GM19025 (cell line): ENCODE results near the gene PCP4.

ENCODE experiments used
- ATAC-seq: cut with Tn5 transposase; IDR thresholded peaks from one replicate; pipeline ENCODE4 v1.9.1; 2021; ENCODE audit warnings: mild to moderate bottlenecking, low read depth, moderate library complexity; ENCODE audit not compliant: unreplicated experiment

The PCP4 gene

GRCh38 chr21:39913706-39914305 lies 46.6 kb downstream of the PCP4 start:
- ATAC-seq = no peak

DNA sequence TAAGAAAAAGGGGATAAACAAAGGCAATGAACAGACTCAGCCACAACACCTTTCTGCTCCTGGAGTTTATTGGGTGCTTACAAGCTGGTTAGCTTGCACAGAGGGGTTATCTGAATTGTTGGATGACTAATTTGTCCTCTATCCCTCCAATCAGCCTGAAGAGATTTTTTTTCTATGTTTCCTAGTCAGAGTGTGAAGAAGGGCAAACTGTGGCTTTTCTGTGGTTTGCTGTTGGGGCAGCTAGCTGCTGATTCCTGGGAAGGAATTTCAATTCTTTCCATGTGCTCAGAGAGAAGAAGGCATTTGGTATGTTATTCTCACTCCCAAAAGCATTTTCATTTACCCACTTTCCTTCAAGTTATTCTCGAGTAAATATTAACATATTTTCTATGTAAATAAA lies 48.6 kb downstream of the PCP4 start:
- ATAC-seq = no peak

- no peak for ATAC-seq
These were observed 51.3 kb downstream of the PCP4 start for GRCh38 chr21:39918558-39918957.

DNA sequence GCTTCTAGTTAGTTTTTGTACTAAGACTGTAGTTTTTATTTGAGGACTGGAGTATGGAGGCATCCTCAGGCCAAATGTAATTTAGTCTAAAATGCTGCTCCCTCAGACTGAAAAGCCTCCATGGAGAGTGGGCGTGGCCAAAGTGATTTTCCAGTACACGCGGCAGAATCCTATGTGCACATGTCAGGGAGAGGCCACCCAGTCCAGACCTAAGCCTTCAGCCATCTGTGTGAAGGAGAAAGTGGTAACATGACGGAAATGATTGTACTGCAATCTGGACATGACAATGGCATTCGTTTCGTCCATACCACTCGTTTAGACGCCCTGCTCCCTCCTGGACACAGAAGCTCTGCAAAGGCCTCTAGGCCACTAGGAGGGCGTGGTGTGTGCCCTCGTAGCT lies 56.2 kb downstream of the PCP4 start:
- ATAC-seq = no peak

DNA sequence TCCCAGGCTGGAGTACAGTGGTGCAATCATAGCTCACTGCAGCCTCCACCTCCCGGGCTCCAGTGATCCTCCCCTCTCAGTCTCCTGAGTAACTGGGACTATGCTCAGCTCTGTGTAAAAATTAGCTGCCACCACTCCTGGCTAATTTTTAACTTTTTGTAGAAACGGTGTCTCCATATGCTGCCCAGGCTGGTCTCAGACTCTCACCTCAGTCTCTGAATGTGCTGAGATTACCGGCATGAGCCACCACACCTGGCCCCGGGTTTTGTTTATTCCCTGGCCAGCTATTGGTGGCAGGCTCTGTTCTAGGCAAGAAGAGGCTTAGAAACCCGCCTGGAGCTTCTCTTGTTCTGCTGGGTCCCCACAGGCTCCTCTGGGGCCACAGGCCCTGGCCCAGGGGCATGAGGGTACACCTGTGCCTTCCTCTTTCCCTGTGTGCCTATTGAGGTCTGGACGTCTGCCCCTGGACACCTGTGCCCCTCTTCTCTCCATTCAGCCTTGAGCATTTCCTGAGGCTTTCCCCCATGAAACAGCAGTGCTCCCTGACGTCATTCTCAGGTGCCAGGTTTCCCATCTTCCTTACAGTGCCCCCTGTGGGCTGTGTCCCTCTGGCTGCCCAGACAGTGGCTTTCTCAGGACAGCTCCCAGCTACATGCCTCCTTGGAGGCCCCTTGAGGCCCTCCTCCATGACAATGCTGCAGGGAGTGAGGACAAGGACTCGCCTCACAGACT lies 57.5 kb downstream of the PCP4 start:
- no peak for ATAC-seq

DNA sequence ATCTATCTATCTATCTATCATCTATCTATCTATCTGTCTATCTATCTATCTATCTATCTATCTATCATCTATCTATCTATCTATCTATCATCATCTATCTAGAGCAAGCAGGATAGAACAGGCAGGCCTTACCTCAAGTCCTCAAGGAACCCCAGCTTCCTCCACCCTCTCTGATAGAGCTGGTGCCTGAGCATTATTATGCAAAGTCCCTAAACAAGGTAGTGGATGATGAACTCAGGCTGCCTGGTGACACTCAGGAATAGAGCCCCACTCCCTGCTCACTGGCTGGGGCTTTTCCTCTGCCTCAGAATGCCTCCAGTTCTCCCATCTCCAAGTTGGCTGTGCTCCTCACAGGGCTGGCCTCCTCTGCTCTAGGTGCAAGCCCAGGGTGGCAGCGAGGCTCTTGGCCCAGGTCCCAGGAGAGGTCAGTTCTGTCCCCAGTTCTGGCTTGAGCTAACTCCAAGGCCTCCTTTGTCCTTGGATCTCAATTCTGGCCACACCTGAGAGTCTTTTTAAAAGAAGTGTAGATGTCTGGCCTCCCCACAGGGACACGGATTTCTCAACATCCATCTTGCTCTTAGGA lies 60.2 kb downstream of the PCP4 start:
- ATAC-seq = no peak

- no peak for ATAC-seq
These were observed 65.1 kb downstream of the PCP4 start for GRCh38 chr21:39932335-39932734.

DNA sequence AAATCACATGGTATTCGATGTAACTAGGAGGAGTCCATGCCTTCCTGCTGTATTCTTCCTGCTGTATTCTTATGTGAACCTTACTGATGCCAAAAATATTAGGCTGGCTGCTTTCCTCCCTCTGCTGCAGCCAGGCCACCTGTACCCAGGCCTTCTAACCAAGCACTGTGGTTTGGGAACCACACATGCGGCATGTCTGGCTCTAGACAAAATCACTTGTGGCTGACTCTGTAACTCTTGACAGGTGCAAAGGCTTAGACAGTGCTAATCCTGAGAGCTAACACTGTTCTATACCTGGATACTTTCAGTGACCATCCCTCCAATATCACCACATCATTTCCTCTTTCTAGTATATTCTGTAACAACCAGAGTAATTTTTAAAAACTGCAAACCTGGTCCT lies 67.7 kb downstream of the PCP4 start:
- no peak for ATAC-seq

DNA sequence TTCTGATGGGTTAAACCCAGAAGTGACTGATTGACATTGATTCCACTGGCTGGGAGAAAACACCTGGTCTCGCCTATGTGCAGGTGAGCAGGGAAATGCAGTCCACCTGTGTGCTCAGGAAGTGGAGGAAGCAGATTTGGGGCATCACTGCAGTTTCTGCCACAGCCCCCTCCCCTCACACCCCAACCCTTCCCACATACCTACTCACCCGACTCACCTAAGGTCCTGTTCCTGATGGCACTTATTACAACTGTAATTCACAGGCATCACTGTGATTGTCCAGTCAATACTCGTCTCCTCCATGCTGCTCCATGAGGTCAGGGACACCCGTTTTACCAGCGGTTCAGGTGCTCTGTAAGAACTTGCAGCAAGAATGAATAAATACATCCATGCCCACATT lies 68.5 kb downstream of the PCP4 start:
- ATAC-seq = no peak

GRCh38 chr21:39938086-39938625 lies 70.9 kb downstream of the PCP4 start:
- ATAC-seq = no peak

DNA sequence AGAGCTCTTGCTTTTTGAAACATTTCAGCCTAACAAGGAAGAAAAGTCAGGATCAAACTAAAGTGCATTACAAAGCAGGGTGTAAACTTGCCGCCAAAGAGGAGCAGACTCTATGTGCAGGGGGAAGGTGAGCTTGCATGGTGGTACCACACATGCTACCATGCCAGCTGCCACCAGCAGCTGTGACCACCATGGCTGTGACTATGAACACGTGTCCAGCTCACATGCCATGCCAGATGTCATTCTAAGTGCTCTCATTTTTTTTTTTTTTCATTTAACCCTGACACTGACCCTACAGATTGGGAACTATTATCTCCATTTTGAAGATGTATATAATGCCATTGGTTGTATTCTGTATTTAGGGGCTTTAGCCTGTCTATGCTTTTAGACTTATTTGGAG lies 79.0 kb downstream of the PCP4 start:
- no peak for ATAC-seq

GRCh38 chr21:39947031-39947430 lies 79.8 kb downstream of the PCP4 start:
- ATAC-seq = no peak

DNA sequence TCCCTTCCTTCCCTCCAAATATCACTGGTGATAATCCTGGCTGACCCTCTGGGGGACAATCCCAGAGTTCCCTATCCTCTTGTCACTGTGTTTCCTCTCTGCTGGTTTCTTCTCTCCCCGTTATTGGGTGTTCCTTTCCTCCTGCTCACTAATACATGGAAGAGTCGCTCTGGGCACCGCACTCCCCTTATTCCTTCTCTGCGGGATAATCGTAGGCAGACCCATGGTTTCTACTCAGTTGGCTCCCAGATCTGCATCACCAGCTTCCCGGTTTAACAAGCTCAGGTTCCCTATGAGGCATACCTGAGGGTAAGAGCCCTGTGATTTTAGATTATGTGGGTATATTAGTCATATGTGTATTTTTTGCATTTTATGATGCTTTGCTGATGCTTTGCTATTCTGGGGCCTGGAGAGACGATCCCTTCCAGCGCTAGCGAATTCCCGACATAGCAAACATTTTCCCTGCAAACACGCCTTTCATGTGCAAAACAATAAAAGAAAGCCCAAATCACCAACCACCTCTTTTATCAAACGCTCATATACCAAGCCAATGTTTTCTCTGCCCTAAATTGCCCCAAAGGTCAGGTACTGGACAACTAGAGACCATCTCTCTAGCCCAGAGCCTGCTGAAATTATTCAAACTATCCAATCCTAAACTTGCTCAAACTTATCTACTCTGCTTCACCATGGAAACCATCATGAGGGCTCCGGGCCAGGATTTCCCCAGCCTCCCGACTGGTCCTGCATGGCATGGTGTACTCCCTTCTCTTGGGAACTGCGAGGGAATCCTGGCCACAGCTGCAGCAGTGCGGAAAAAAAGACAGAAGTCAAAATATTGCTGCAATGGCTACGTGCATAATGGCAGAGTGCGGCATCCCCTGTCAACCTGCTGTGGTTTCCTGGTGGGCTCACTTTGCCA lies 84.2 kb downstream of the PCP4 start:
- ATAC-seq = no peak

DNA sequence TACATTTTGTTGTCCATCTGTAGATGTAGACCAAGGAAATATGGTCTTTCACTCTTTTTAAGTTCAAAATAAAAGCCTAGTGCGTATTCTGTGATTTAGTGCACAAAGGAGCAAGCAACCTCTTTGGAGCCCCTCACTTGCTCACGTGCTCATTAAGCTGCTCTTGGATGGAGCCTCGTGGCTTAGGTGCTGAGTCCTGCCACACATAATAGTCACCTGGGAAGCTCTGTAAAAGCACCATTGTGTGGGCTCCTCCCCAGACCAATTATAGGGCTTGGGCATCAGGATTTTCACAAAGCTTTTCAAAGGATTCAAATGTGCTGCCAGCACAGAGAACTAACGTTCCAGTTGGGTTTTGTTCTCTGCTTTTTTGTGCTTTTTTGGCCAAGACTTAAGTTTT lies 85.0 kb downstream of the PCP4 start:
- ATAC-seq = no peak

GRCh38 chr21:39954570-39954969 lies 87.3 kb downstream of the PCP4 start:
- ATAC-seq = no peak

DNA sequence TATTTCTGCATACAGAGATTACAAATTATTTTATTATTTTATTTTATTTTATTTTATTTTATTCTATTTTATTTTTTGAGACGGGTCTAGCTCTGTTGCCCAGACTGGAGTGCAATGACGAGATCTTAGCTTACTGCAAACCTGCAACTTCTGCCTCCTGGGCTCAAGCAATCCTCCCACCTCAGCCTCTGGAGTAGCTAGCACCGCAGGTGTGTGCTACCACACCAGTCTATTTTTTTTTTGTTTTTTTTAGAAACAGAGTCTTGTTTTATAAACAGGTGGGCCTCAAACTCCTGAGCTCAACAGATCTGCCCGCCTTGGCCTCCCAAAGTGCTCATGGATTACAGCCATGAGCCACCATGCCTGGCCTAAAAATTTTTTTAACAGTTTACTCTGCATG lies 88.1 kb downstream of the PCP4 start:
- no peak for ATAC-seq

DNA sequence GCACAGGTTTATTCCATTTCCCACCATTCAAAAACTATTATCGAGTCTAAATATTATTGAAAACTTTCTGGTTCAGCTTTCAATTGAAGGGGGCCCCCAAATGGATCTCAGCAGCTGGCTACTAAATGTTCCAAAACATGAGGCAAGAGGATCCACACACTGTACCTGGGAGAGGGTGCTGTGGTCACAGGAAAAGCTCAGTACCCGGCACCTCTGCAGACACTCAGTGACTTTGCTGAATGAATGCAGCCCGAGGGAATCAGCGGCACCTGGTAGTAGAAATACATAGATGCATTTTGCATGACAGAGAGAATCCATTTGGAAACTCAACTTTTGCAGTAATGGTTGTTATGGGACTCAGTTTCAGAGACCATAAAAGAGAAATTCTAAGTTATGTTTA lies 89.3 kb downstream of the PCP4 start:
- ATAC-seq = no peak

DNA sequence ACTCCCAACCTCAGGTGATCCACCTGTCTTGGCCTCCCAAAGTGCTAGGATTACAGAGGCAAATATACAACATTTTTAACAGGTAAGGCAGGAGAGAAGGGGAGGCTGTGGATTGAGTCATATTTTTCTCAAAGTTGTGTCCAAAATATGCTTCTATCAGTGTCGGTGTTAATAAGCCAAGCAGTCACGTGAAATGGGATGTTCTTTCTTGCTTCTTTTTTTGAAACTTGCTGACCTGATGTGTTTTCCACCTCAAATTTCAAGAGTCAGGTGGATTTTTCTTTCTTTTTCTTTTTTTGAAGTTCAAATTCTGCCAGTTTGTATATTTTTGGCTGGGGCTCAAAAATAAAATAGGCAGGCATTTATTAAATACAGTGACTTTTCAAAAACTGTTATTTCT lies 91.5 kb downstream of the PCP4 start:
- no peak for ATAC-seq

DNA sequence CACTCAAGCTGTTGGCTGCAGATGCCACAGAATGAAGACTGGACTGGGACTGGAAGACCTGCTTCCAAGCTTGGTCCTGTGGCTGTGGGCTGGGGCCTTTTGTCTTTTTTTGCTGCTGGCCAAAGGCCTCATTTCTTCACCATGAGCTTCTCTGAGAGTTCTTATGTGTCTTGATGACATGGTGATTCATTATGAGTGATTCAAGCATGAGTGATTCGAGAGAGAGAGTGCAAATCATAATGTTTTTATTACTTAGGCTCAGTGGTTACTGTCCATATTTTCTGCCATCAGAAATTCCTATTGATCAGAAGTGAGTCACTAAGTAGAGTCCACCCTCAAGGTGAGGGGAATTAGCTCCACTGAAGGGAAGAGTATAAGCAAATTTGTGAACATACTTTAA lies 94.0 kb downstream of the PCP4 start:
- no peak for ATAC-seq

DNA sequence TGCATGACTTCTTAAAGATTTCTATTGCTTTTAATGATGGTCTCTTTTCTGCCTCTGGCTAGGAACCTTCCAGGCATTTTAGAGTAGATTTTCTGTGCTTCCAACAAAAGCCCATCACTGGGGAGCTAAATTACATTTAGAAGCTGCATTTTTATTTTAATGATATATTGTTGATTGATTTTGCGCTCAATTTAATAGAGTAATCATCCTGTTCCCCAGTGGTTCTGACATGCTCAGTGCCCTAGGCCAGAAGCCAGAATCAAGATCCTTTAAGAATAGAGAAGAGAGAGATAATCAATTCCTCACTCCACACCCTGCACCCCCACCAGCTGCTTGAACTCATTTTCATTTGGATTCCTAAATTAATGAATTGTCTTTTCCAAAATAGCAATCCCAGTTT lies 97.8 kb downstream of the PCP4 start:
- ATAC-seq = no peak

- no peak for ATAC-seq
These were observed 99.5 kb downstream of the PCP4 start for GRCh38 chr21:39966786-39967185.
